Forelimb muscle (tissue), 1 donor: ENCODE results near the gene BTBD2. TPM values are rescaled to one million over a fixed set of nuclear protein-coding genes. Genes with fewer than 3 reads are reported as not detected.
"Not testable (repeated sequence)": the region's sequence is repeated elsewhere in the genome, so short reads cannot be mapped to it uniquely, and the experiment has no call there.

Experiments used
- DNase-seq: peaks from one replicate; pipeline ENCODE4 v3.0.0-alpha.2; 2013; ENCODE audit warnings: low read depth
- polyA plus RNA-seq: library from polyadenylated mRNA; unstranded; fragments of 120-200 nt; gene quantifications from one replicate; pipeline ENCODE4 v1.2.1, GENCODE V29; 2013; ENCODE audit not compliant: insufficient read length

Gene BTBD2
- polyA plus RNA-seq, 1 donor = 68.1 TPM

GRCh38 chr19:2039959-2040646 lies 24.6 kb upstream of the BTBD2 start:
- no peak for DNase-seq

DNA sequence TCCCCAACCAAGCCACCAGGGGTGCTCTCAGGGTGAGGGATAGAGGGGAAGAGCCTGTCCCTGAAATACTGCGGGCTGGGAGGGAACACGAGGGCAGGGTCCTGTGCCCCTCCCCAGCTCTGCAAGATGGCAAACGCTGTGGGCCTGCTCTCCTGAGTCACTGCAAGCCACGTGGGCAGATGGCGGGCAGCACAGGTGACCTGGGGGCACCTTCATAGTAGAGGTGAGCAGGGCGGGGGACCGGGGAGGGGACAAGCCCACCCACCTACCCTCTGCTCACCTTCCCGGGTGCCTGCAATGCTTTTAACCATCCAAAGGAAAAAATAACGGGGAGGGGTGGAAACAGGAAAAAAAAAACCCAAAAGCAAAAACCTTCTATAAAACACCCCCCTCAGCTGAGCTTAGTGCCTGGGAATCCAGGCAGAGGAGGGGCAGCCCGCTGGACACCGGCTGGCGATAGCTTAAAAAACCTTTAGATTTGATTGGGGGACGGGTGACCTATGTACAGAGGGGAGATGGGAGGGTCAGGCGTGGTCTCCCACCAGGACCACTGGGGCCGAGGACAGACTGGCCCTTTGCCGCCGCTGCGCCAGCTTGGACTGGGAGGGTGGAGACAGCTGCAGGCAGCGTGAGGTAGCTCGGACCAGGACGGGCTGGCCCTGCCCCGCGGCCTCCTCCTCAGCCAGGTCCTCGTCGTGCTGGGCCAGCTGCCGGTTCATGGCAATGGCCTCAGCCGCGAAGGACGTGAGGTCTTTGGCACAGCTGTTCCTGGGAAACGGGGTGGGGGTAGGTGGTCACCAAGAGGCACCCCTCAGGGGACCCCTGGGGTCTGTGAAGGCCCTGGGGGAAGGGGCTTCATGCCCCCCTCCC lies 23.8 kb upstream of the BTBD2 start:
- no peak for DNase-seq

DNA sequence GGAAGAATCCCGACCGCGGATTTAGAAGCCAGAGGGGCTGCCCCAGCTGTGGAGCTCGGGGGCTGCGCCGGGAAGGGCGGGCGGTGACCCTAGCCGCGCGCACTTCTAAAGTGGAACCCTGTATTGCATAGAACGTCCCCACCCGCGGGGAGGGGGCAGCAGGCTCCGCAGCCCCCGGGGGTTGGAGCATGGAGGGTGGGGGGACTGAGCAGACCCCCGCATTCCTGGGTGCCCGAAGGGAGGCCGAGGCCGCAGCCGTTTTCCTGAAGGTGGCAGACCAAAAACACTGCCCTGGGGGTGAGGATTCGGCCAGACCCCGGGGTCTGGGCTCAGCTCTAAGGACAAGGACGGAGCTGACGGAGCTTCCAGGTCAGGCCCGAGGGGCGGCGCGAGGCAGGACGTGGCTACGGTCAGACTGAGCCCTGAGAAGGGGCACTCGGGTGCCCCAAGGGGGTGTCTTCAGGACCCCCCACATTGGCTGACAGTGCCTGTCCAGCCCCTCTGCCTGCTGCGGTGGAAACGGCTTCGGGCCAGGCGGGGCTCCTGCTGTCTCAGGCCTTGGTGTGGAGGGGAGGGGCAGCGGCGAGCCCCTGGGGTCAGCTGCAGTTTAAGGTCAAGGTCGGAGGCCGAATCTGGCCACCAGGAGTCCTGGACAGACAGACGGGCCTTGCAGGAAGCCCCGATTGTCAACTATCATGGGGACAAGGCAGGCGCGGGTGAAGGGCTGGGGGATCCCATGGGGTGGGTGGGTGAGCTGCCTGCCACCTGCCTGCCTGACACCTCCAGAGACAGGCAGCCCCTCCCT lies 23.0 kb upstream of the BTBD2 start:
- no peak for DNase-seq

DNA sequence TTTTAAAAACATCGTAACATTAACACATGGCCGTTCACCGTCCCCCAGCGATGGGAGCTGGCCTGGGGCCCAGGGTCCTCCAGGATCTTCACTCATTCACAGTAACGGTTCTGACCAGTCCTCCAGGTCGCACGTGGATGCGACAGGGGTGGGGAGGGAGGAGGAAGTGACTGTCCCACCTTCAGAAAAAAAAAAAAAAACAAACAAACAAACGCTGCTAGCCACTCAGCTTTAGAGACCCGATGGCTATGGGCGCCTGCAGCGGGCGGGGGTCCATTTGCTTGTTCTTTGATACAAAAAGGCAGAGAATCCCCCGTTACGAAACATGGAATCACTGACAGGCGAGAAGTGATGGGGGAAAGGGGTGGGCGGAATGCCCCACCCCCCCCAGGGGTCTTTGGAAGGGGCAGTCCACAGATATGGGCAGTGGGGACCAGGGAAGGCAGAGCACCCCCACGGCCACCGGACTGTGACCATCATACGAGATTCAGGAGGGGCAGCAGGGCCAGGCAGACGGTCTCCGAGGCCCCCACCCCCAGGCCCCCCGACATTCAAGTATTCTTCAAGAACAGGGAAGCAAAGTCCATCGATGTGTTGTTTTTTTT lies 22.2 kb upstream of the BTBD2 start:
- no peak for DNase-seq

- no peak for DNase-seq
Observed at GRCh38 chr19:2036424-2036823, 20.9 kb upstream of the BTBD2 start.

DNA sequence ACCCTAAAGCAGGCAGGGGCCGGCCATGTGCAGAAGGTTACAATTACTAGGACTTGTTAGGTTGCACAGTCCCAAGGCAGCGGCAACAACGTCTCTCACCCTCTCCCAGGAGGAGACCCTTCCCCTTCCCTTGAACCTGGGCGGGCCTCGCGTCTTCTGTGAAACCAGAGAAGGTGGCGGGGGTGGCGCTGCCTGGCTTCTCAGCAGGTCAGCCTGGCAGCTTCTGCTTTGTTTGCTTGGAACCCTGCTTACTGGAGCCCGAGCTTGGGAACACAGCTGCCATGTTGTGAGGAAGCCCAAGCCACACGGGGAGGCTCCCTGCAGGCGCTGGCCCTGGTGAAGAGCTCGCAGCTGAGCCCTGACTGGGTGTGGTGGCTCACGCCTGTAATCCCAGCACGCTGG lies 20.1 kb upstream of the BTBD2 start:
- no peak for DNase-seq

- no peak for DNase-seq
Observed at GRCh38 chr19:2034729-2035589, 19.4 kb upstream of the BTBD2 start.

DNA sequence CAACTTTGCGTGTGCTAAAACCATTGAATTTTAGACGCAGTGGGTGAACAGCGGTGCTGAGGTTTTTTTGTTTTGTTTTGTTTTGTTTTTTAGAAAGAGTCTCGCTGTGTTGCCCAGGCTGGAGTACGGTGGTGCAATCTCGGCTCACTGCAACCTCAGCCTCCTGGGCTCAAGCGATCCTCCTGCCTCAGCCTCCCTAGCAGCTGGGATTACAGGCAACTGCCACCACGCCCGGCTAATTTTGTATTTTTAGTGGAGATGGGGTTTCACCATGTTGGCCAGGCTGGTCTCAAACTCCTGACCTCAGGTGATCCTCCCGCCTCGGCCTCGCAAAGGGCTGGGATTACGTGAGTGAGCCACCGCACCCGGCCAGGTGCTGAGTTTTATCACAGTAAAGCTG lies 18.7 kb upstream of the BTBD2 start:
- DNase-seq = not testable (repeated sequence)

DNA sequence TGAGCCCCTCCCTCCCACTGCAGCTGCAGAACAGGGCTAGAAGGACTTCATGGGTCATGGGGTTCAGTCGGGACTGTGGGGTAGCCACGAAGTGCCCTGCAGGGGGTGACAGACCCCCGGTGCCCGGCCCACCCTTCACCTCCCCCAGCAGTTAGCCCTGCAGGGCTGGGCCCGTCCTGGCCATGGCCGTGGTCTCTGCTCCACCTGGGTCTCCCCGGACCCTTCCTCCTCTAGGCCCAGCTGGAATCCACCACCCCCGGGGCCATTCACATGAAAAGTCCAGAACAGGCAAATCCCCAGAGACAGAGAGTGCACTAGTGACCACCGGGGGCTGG lies 18.3 kb upstream of the BTBD2 start:
- no peak for DNase-seq

DNA sequence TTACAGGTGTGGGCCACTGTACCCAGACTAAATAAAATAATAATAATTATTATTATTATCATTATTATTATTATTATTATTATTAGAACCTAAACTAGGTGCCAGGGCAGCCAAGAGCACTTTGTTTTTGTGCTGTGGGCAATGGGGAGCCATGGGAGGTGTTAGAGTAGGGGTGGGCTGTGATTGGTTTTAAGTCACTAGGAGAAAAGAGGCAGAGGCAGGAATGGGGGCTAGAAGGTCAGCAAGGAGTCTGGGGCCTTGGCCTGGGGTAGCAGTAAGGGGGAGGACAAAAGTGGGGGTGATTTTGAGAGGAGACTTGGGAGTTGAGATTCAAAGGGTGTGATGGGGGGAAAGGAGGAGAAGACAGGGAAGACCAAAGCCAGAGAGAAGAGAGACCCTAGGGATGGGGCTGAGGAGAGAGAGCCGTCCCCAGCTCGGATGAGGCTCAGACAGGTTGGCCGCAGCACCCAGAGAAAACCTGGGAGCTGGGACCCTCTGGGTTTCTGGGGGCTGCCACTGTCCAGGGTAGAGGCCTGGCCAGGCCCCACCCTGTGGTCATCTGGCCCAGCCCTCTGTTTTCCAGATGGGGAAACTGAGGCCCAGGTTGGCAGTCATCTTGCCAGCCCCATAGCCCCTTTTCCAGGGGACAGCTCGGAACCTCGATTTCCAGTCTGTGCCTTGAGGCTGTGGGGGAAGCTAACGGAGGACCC lies 17.8 kb upstream of the BTBD2 start:
- DNase-seq = no peak

GRCh38 chr19:2032296-2032941 lies 16.9 kb upstream of the BTBD2 start:
- no peak for DNase-seq

DNA sequence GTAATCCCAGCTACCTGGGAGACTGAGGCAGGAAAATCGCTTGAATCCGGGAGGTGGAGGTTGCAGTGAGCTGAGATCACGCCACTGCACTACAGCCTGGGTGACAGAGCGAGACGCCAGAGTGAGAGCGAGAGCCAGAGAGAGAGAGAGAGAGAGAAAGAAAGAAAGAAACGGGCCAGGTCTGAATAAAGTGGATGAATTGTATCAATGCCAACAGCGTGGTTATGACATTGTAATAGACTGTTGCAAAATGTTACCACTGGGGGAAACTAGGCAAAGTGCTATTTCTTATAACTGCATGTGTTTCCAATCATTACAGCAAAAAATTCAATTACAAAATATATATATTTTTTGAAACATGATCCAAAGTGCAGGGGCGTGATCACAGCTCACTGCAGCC lies 11.8 kb upstream of the BTBD2 start:
- peak; percentile 74 for DNase-seq

- no peak for DNase-seq
Observed at GRCh38 chr19:2026770-2027169, 11.3 kb upstream of the BTBD2 start.

GRCh38 chr19:2022289-2022688 lies 6.8 kb upstream of the BTBD2 start:
- DNase-seq = no peak

- DNase-seq = no peak
Observed at GRCh38 chr19:2021453-2022140, 6.1 kb upstream of the BTBD2 start.

DNA sequence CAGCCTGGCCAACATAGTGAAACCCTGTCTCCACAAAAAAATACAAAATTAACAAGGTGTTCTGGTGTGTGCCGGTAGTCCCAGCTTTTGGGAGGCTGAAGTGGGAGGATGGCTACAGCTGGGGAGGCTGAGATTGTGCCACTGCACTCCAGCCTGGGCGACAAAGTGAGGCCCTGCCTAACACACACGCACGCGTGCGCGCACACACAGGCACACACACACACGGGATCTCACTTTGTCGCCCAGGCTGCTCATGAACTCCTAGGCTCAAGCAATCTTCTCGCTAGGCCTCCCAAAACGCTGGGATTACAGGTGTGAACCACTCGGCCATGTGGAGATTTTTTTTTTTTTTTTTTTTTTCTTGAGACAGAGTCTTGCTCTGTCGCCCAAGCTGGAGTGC lies 3.2 kb upstream of the BTBD2 start:
- DNase-seq = no peak

DNA sequence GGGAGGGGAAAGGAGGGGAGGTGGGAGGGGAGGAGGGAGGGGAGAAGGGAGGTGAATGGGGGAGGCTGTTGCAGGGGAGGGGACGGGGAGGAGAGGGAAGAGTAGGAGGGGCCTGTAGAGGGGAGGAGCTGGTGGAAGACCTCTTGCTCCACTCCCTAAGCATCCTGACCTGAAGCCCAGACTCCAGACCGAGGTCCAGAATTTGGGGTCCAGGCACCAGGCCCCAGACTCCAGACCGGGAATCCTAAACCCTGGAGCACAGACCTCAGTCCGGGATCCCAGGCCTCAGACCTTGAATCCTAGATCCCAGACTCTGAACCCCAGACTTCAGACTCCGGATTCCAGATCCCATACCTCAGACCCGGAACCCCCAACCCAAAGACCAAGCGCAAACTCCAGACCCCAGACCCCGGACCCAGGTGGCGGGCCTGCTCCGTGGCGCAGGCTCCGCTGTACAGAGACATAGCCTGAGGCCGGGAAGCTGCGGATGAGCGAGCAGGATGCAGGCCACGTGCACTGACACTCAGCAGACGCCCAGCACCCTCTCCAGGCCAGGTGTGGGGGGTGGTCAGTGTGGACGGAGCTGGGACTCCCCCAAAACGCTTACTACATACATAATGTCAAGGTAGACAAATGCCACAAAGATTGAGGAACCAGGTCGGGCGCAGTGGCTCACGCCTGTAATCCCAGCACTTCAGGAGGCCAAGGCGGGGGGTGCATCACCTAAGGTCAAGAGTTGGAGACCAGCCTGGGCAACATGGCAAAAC lies 710 bp upstream of the BTBD2 start:
- DNase-seq = peak; percentile 51
